NT2/D1 (cell line): ENCODE data around the gene FOS.
A peak's percentile ranks its signal among the peaks of the same experiment; 100 is the strongest.

Experiments
- DNase-seq: peaks from one replicate; pipeline ENCODE4 v3.0.0-alpha.2; 2011; ENCODE audit warnings: low read depth, low spot score
- H3K27me3 ChIP-seq: 2 replicates; pipeline ENCODE4 v1.6.0; 2011; ENCODE audit warnings: mild to moderate bottlenecking; ENCODE audit not compliant: insufficient read length, insufficient read depth
- H3K36me3 ChIP-seq: 2 replicates; pipeline ENCODE4 v1.6.1; 2011; ENCODE audit warnings: mild to moderate bottlenecking, low read length, mixed read lengths; ENCODE audit not compliant: insufficient read depth, insufficient read length
- H3K4me1 ChIP-seq: 2 replicates; pipeline ENCODE4 v1.5.1; 2011; ENCODE audit not compliant: insufficient read depth, insufficient read length
- H3K4me3 ChIP-seq: 2 replicates; pipeline ENCODE4 v1.5.1; 2011; ENCODE audit warnings: low read depth; ENCODE audit not compliant: insufficient read length
- H3K9ac ChIP-seq: 2 replicates; pipeline ENCODE4 v1.6.0; 2011; ENCODE audit warnings: low read depth; ENCODE audit not compliant: insufficient read length
- H3K9me3 ChIP-seq: 2 replicates; pipeline ENCODE4 v1.5.1; 2011; ENCODE audit warnings: mild to moderate bottlenecking, low read length; ENCODE audit not compliant: insufficient read depth
- SUZ12 ChIP-seq: IDR thresholded peaks from 2 replicates; pipeline ENCODE4 v1.6.1; 2011; ENCODE audit not compliant: insufficient read length, insufficient read depth; ENCODE audit errors: extremely low read depth
- YY1 ChIP-seq: IDR thresholded peaks from 2 replicates; pipeline ENCODE4 v1.6.1; 2011; ENCODE audit not compliant: insufficient read length, insufficient read depth
- ZNF274 ChIP-seq: IDR thresholded peaks from 2 replicates; pipeline ENCODE4 v1.6.1; 2011; ENCODE audit warnings: mild to moderate bottlenecking, low read depth, low read length

The FOS gene

DNA sequence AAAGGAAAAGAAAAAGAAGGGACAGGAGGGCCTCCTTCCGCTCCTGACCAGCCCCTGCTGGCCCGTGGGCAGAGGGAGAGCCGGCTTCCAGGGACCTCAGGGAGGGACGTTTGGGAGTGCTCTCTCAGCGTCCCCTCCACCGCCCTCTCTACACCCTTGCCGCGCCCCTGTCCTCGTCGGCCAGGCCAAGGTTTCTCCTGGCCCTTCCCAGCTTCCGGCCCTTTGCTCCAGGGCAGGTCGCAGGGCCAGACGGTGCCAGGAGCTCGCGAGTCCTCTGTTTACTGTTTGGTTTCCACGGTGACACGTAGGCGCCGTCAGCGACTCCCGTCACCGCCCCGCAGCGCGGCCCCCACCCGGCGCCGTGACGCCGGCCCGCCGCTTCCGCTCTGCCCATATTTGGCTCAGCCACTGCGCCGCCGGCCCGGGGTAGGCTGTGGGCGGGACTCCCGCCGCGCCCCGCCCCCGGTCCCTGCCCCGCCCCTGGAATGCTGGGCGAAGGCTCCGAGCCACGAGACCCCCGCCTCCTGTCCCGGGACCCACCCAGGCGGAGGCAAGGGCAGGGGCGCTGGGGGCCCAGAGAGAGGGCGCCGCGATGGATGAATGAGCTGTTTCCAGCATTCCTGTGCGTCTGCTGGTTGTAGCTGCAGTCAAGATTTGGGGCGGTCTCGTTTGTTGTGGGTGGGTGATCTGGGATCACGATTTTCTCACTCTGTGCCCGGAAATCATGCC is 15.5 kb downstream of the FOS start:
- TF ChIP-seq YY1 (no peak), SUZ12 (no peak), ZNF274 (no peak)
- Histone ChIP-seq H3K9me3 (no peaks in the 10 kb centered on the region), H3K4me1 (no peaks in the 10 kb centered on the region), H3K27me3 (no peaks in the 10 kb centered on the region), H3K4me3 (peak overlapping the region; percentile 47), H3K36me3 (no peaks in the 10 kb centered on the region), H3K9ac (peak overlapping the region; percentile 76)
- DNase-seq = peak; percentile 88

DNA sequence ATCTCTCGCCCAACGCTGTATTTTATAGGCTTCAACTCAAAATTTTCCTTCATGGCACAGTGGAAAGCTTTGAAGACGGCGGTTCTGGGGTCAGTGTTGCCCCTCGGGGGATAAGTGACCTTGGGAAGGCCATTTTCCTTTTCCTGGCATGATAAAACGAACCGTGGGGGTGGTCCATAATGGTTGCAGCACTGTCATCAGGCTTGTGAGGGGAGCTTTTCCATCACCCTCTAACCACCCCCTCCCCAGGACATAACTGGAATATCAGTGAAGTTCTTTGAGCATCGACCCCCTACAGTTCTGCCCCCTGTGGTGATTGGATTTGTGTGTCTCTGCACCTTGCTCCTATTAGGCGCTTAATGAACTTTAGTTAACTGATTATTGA is 16.0 kb downstream of the FOS start:
- Histone ChIP-seq H3K36me3 (no peaks in the 10 kb centered on the region), H3K4me3 (peak overlapping the region; percentile 39), H3K9me3 (no peaks in the 10 kb centered on the region), H3K9ac (peak overlapping the region; percentile 76), H3K27me3 (no peaks in the 10 kb centered on the region), H3K4me1 (no peaks in the 10 kb centered on the region)
- no peak for TF ChIP-seq ZNF274
- no peak for DNase-seq

GRCh38 chr14:75295061-75295461 is 16.4 kb downstream of the FOS start:
- no peak for TF ChIP-seq YY1
- no peak for TF ChIP-seq SUZ12
- no peak for TF ChIP-seq ZNF274
- DNase-seq = no peak
- H3K27me3 ChIP-seq = no peaks in the 10 kb centered on the region
- H3K4me3 ChIP-seq = peak overlapping the region; percentile 39
- H3K4me1 ChIP-seq = no peaks in the 10 kb centered on the region
- H3K9me3 ChIP-seq = no peaks in the 10 kb centered on the region
- no peaks in the 10 kb centered on the region for H3K36me3 ChIP-seq
- peak overlapping the region; percentile 76 for H3K9ac ChIP-seq

DNA sequence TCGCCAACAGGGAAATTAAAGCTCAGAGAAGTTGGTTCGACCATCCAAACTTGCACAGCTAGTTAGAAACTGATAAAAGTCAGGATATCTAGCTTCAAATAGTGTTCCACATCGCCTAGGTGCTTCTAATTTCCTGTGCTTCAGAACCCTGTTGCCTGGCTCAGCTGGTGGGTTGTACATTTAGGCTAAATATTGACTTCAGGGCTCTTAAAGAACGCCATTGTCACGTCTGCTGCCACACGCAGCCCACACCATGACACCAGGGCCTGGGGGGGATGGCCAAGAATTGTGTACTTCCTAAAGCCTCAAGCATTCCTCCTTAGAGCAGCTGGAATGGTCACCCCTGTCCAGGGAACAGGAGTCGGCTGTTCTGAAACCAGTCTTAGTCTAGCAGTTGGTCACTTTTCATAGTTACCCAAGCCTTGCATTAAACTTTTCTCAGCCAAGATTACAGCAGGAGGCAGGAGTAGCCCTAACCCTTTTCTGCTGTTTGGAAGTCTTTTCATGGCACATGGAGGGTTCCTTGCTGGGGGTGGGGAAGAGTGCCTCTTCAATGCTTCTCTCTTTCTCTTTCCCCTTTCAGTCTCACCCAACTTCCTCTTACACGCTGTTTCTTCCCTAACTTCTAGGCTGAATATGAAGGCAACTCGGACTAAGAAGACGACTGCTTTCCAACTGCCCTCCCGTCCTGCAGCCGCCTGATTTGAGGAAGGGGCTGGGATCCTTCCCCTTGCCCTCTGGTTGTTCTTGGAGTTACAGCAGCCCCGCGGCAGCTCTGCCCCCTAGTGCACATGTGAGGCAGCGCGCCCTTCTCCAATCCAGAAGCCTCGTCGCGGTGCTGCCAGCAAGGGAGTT is 17.1 kb downstream of the FOS start:
- peak overlapping the region; percentile 13 for H3K4me3 ChIP-seq
- H3K27me3 ChIP-seq = no peaks in the 10 kb centered on the region
- no peaks in the 10 kb centered on the region for H3K9me3 ChIP-seq
- H3K4me1 ChIP-seq = no peaks in the 10 kb centered on the region
- peak; percentile 72 for DNase-seq
- no peaks in the 10 kb centered on the region for H3K36me3 ChIP-seq
- no peak for TF ChIP-seq SUZ12
- TF ChIP-seq ZNF274 = no peak
- TF ChIP-seq YY1 = no peak
- peak overlapping the region; percentile 76 for H3K9ac ChIP-seq

DNA sequence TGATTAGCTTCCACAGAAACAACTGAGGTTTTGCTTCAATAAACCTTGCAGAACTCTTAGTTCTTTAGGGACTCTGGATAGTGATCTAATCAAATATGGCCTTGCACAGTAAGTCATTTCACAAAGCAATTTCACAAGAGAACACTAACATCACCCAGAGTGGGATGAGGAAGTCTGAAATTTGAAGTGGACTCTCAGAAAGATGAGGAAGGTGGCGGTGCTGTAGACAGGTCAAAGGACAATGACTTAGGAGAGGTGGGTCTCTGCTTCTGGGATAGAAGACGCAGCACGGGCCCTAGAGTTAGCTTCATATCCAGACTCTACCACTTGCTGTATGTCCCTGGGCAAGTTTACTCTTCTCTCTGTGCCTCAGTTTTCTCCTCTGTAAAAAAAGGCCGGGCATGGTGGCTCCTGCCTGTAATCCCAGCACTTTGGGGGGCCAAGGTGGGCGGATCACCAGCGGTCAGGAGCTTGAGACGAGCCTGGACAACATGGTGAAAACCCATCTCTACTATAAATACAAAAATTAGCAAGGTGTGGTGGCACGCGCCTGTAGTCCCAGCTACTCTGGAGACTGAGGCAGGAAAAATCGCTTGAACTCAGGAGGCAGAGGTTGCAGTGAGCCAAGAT is 18.9 kb downstream of the FOS start:
- Histone ChIP-seq H3K4me1 (no peaks in the 10 kb centered on the region), H3K9me3 (no peaks in the 10 kb centered on the region), H3K36me3 (no peaks in the 10 kb centered on the region), H3K27me3 (no peaks in the 10 kb centered on the region), H3K9ac (no peak overlapping the region), H3K4me3 (no peak overlapping the region)
- no peak for TF ChIP-seq SUZ12
- TF ChIP-seq YY1 = no peak
- TF ChIP-seq ZNF274 = no peak
- DNase-seq = no peak

DNA sequence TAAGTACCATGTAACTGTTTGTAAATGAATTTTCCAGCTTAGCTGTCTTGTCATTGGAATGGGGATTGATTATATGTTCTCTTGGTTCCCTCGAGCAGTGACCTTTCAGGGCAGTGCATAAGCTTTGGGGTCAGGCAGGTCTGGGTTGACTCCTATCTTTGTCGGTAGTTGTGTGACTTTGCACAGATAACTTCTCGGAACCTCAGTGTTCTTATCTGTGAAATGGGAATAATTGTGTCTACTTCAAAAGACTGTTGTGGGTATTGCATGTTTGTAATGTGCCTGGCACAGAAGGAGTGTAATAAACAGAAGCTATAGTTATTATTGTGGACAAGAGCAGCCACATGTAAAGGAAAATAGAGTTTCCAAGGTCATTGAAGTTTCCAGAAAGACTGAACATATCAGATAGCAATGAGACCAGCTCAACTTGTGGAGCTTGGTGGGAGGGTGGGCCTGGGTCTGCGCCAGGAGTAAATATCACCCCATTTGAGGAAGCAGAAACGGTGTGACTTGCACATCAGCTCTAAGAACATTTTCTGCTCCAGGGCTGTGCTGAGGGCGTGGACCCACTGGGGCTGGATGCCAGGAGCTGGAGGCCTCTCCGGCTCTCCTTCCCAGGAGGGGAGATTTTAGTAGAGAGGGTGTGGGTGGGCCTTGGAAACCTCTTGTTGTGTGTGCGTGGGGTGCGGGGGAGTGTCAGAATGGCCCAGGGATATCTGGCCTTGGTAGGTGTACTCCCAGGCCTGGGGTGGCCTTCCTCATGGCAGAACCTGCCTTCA is 19.7 kb downstream of the FOS start:
- no peak overlapping the region for H3K9ac ChIP-seq

More for the DNA sequence above, 19.7 kb downstream of the FOS start:
- H3K36me3 ChIP-seq = no peaks in the 10 kb centered on the region
- no peaks in the 10 kb centered on the region for H3K9me3 ChIP-seq
- TF ChIP-seq SUZ12 = no peak
- TF ChIP-seq ZNF274 = no peak
- no peak for TF ChIP-seq YY1
- H3K4me3 ChIP-seq = no peak overlapping the region
- no peaks in the 10 kb centered on the region for H3K27me3 ChIP-seq
- H3K4me1 ChIP-seq = no peaks in the 10 kb centered on the region
- DNase-seq = no peak
